GM21529 (cell line): Measurements from ENCODE around the gene P2RX7.
A peak's percentile ranks its signal among the peaks of the same experiment; 100 is the strongest.
"Not testable (repeated sequence)": the region's sequence is repeated elsewhere in the genome, so short reads cannot be mapped to it uniquely, and the experiment has no call there.

Experiments used
- ATAC-seq: cut with Tn5 transposase; IDR thresholded peaks from one replicate; pipeline ENCODE4 v1.9.1; 2021; ENCODE audit not compliant: unreplicated experiment

P2RX7 gene

GRCh38 chr12:121226871-121227270 lies 94.2 kb downstream of the P2RX7 start:
- ATAC-seq, result peak; percentile 10

GRCh38 chr12:121227294-121227693 lies 94.6 kb downstream of the P2RX7 start:
- peak; percentile 81 for ATAC-seq

GRCh38 chr12:121228919-121229665 lies 96.4 kb downstream of the P2RX7 start:
- ATAC-seq, result no peak

- ATAC-seq, result not testable (repeated sequence)
These were observed 97.3 kb downstream of the P2RX7 start for GRCh38 chr12:121229826-121230537.

GRCh38 chr12:121230538-121230907 lies 97.8 kb downstream of the P2RX7 start:
- ATAC-seq, result no peak

GRCh38 chr12:121232163-121232562 lies 99.5 kb downstream of the P2RX7 start:
- no peak for ATAC-seq

- no peak for ATAC-seq
These were observed 100.4 kb downstream of the P2RX7 start for GRCh38 chr12:121232977-121233627.

- ATAC-seq, result no peak
These were observed 100.9 kb downstream of the P2RX7 start for GRCh38 chr12:121233628-121234020.

GRCh38 chr12:121236776-121237175 lies 104.1 kb downstream of the P2RX7 start:
- ATAC-seq, result no peak

GRCh38 chr12:121237415-121237814 lies 104.7 kb downstream of the P2RX7 start:
- no peak for ATAC-seq
